HCT116 (cell line): ENCODE measurements around the gene ITPR2. TPM values are rescaled to one million over a fixed set of nuclear protein-coding genes. Genes with fewer than 3 reads are reported as not detected.

ENCODE experiments used
- ATAC-seq: fragments of 200-7000 bp; cut with Tn5 transposase; 2 replicates; pipeline ENCODE4 v1.9.1; 2020; ENCODE audit warnings: mild to moderate bottlenecking, moderate library complexity
- BruUV-seq: library from RNA; stranded (reverse); fragments of 400-500 nt; replicated peaks from 2 replicates; lab custom pipeline; 2021; lab: Mats Ljungman, UMichigan
- CTCF ChIA-PET: fragments of 300-600 bp; sonication (Branson Sonifier 250); formaldehyde crosslinking; loops from one replicate; lab custom pipeline; 2021; ENCODE audit warnings: antibody characterized with exemption; lab: Charles Lee
- POLR2A ChIA-PET: fragments of 300-600, 350-600 bp; sonication (Branson Sonifier 250); formaldehyde crosslinking; loops from one replicate; lab custom pipeline; 2021; ENCODE audit warnings: antibody characterized with exemption; lab: Charles Lee
- RAD21 ChIA-PET, 2 experiments: fragments of 300-600 bp; sonication (Branson Sonifier 250); formaldehyde crosslinking; loops; one replicate each; lab custom pipeline; 2023; ENCODE audit warnings: low total read pairs in 2 of 2; ENCODE audit not compliant: uncharacterized antibody in 2 of 2, unreplicated experiment in 2 of 2, low non-redundant PET in 1 of 2; lab: Charles Lee
- DNase-seq: peaks from one replicate; pipeline ENCODE4 v3.0.0-alpha.2; 2010; ENCODE audit warnings: low read depth, low spot score
- H2AFZ ChIP-seq: fragments of 200-600 bp; shearing (Covaris generic), sonication (generic); 2 replicates; pipeline ENCODE4 v1.6.1; 2017; ENCODE audit warnings: low read depth, mixed run types, mixed read lengths, antibody characterized with exemption, low read length; ENCODE audit not compliant: poor library complexity, severe bottlenecking
- H3K27ac ChIP-seq: 2 replicates; pipeline ENCODE4 v1.5.1; 2012; ENCODE audit warnings: low read depth, low read length
- H3K27me3 ChIP-seq: fragments of 200-600 bp; sonication (generic); 2 replicates; pipeline ENCODE4 v1.6.1; 2016; ENCODE audit warnings: mixed run types, low read length, mixed read lengths; ENCODE audit not compliant: insufficient read depth
- H3K36me3 ChIP-seq, 2 experiments: fragments of 200-500 bp in 1 of 2; fragments of 200-600 bp in 1 of 2; sonication (Bioruptor generic) in 1 of 2; sonication (generic) in 1 of 2; 2 replicates each; pipeline versions ENCODE4 v1.5.1 to v1.6.1; 2014 to 2016; ENCODE audit warnings: low read length in 2 of 2, inconsistent platforms in 1 of 2, mixed read lengths in 1 of 2, mixed run types in 1 of 2; ENCODE audit not compliant: insufficient read depth in 2 of 2, control insufficient read depth in 1 of 2
- H3K4me1 ChIP-seq, 2 experiments: fragments of 200-600 bp in 1 of 2; sonication (generic) in 1 of 2; 2 replicates each; pipeline versions ENCODE4 v1.5.1 to v1.6.1; 2012 to 2017; ENCODE audit warnings: low read length in 2 of 2, inconsistent platforms in 1 of 2, mild to moderate bottlenecking in 1 of 2, mixed read lengths in 1 of 2, mixed run types in 1 of 2, moderate library complexity in 1 of 2; ENCODE audit not compliant: insufficient read depth in 2 of 2, control insufficient read depth in 1 of 2
- H3K4me2 ChIP-seq: fragments of 200-600 bp; sonication (generic); 2 replicates; pipeline ENCODE4 v1.6.1; 2017; ENCODE audit warnings: mixed run types, low read length, mixed read lengths
- H3K4me3 ChIP-seq, 2 experiments: fragments of 200-600 bp in 1 of 2; sonication (generic) in 1 of 2; replicated peaks in 1 of 2; 2 replicates each; pipeline ENCODE4 v1.5.1; 2011 to 2016; ENCODE audit warnings: low read length in 2 of 2, control low read depth in 1 of 2, low read depth in 1 of 2, mild to moderate bottlenecking in 1 of 2, mixed read lengths in 1 of 2, mixed run types in 1 of 2
- H3K79me2 ChIP-seq: fragments of 200-600 bp; sonication (generic); 2 replicates; pipeline ENCODE4 v1.6.1; 2017; ENCODE audit warnings: mild to moderate bottlenecking, mixed run types, low read length, moderate library complexity, mixed read lengths; ENCODE audit not compliant: insufficient read depth
- H3K9ac ChIP-seq: fragments of 200-600 bp; sonication (generic); 2 replicates; pipeline ENCODE4 v1.6.1; 2016; ENCODE audit warnings: low read length, mixed read lengths
- H3K9me2 ChIP-seq: fragments of 200-600 bp; sonication (generic), shearing (Covaris generic); 2 replicates; pipeline ENCODE4 v1.6.1; 2017; ENCODE audit warnings: mixed run types, mild to moderate bottlenecking, moderate library complexity; ENCODE audit not compliant: insufficient read depth
- H3K9me3 ChIP-seq, 2 experiments: fragments of 200-500 bp in 1 of 2; fragments of 200-600 bp in 1 of 2; sonication (Bioruptor generic) in 1 of 2; sonication (generic) in 1 of 2; 2 replicates each; pipeline ENCODE4 v1.6.1; 2014 to 2017; ENCODE audit warnings: low read length in 2 of 2, mixed read lengths in 2 of 2, inconsistent platforms in 1 of 2, low read depth in 1 of 2, mild to moderate bottlenecking in 1 of 2, mixed run types in 1 of 2, moderate library complexity in 1 of 2; ENCODE audit not compliant: control insufficient read depth in 1 of 2, insufficient read depth in 1 of 2
- H4K20me1 ChIP-seq: fragments of 200-600 bp; sonication (generic), shearing (Covaris generic); 2 replicates; pipeline ENCODE4 v1.6.1; 2017; ENCODE audit warnings: mixed run types, mild to moderate bottlenecking, moderate library complexity; ENCODE audit not compliant: insufficient read depth
- CBX3 ChIP-seq: IDR thresholded peaks from 2 replicates; pipeline ENCODE4 v1.6.1; 2012; ENCODE audit warnings: low read depth
- CEBPB ChIP-seq: IDR thresholded peaks from 2 replicates; pipeline ENCODE4 v1.6.1; 2012; ENCODE audit warnings: low read depth
- EGR1 ChIP-seq: IDR thresholded peaks from 2 replicates; pipeline ENCODE4 v1.6.1; 2012; ENCODE audit warnings: low read depth
- EZH2 ChIP-seq: fragments of 200-600 bp; sonication (generic); IDR thresholded peaks from 2 replicates; pipeline ENCODE4 v1.6.1; 2017; ENCODE audit warnings: antibody characterized with exemption, mixed run types
- EZH2phosphoT487 ChIP-seq: fragments of 200-600 bp; IDR thresholded peaks from 2 replicates; pipeline ENCODE4 v1.6.1; 2018; ENCODE audit warnings: antibody characterized with exemption, borderline replicate concordance
- FOSL1 ChIP-seq: IDR thresholded peaks from 2 replicates; pipeline ENCODE4 v1.6.1; 2012; ENCODE audit warnings: low read depth
- JUND ChIP-seq: IDR thresholded peaks from 2 replicates; pipeline ENCODE4 v1.6.1; 2012
- POLR2AphosphoS5 ChIP-seq: IDR thresholded peaks from 2 replicates; pipeline ENCODE4 v1.6.1; 2011; ENCODE audit warnings: mild to moderate bottlenecking, low read depth, low read length, moderate library complexity
- RAD21 ChIP-seq: IDR thresholded peaks from 2 replicates; pipeline ENCODE4 v1.6.1; 2012; ENCODE audit warnings: low read depth, mild to moderate bottlenecking
- REST ChIP-seq: IDR thresholded peaks from 2 replicates; pipeline ENCODE4 v1.6.1; 2012; ENCODE audit warnings: low read depth
- SIN3A ChIP-seq: IDR thresholded peaks from 2 replicates; pipeline ENCODE4 v1.6.1; 2012; ENCODE audit warnings: low read depth
- SRF ChIP-seq: IDR thresholded peaks from 2 replicates; pipeline ENCODE4 v1.6.1; 2012; ENCODE audit warnings: low read depth
- YY1 ChIP-seq: IDR thresholded peaks from 2 replicates; pipeline ENCODE4 v1.6.1; 2011; ENCODE audit warnings: low read length, low read depth, moderate library complexity, mild to moderate bottlenecking; ENCODE audit not compliant: insufficient replicate concordance; ENCODE audit errors: extremely low read depth
- ZNF274 ChIP-seq: fragments of 200-500 bp; sonication (Bioruptor generic); IDR thresholded peaks from 2 replicates; pipeline ENCODE4 v1.6.1; 2014; ENCODE audit warnings: mild to moderate bottlenecking, low read depth, low read length, inconsistent platforms
- intact Hi-C: fragments of 100-400 bp; cut with micrococcal nuclease; formaldehyde crosslinking; loops from 2 replicates; pipeline ENCODE4 v1.10.0; 2022
- total RNA-seq: library from RNA; stranded (reverse); gene quantifications from one replicate; pipeline ENCODE4 v1.2.1, GENCODE V29; 2021; ENCODE audit not compliant: unreplicated experiment
- TF ChIP-seq, protein P1 (sequence below), 3 experiments: fragments of 200-600 bp in 1 of 3; sonication (generic) in 1 of 3; IDR thresholded peaks in 2 of 3; conservative IDR thresholded peaks in 1 of 3; 2 replicates each; pipeline ENCODE4 v1.5.1; 2012 to 2017; ENCODE audit warnings: low read depth in 2 of 3, low read length in 2 of 3, antibody characterized with exemption in 1 of 3, borderline replicate concordance in 1 of 3, control low read depth in 1 of 3, mild to moderate bottlenecking in 1 of 3, mixed read lengths in 1 of 3, mixed run types in 1 of 3, moderate library complexity in 1 of 3; ENCODE audit not compliant: insufficient read depth in 1 of 3

The ITPR2 gene
- total RNA-seq, 1 experiment from 2014 or later: 6.5 TPM

DNA sequence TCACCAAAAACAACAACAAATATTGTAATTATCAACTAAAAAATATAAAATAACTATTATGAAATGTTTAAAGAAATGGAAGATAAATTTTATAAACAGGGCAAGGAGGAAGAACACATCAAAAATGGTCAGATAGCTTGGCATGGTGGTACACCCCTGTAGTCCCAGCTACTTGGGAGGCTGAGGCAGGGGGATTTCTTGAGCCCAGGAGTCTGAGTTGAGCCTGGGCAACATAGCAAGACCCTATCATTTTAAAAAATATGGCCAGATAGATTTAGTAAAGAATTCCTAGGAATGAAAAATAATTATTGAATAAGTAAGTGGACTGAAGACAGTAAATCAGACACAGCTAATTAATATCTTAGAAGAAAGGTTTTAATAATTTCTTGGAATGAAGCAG, 32.6 kb downstream of the ITPR2 start:
- Histone ChIP-seq H3K27me3 (no peaks in the 10 kb centered on the region), H3K9me2 (no peaks in the 10 kb centered on the region), H3K9me3 (no peaks in the 10 kb centered on the region), H3K9ac (no peak overlapping the region), H3K4me2 (no peak overlapping the region), H3K27ac (no peak overlapping the region), H3K4me3 (no peak overlapping the region), H2AFZ (no peak overlapping the region), H4K20me1 (no peaks in the 10 kb centered on the region), H3K79me2 (no peaks in the 10 kb centered on the region), H3K36me3 (no peaks in the 10 kb centered on the region), H3K4me1 (peaks cover 8 to 11% of the 10 kb centered on the region in 2 experiments; a peak in 3 of 4 replicates)
- ATAC-seq (no peak), DNase-seq (no peak)
- CTCF ChIA-PET: no interaction called here
- intact Hi-C loops: no loop called here
- POLR2A ChIA-PET: no interaction called here
- TF ChIP-seq SIN3A (no peak), CEBPB (no peak), YY1 (no peak), EZH2 (no peak), FOSL1 (no peak), EZH2phosphoT487 (no peak), CBX3 (no peak), REST (no peak)
- no TSS peak for BruUV-seq
- RAD21 ChIA-PET: no interaction called here

GRCh38 chr12:26799741-26800140, 33.3 kb downstream of the ITPR2 start:
- ATAC-seq (no peak), DNase-seq (no peak)
- H3K9me3 ChIP-seq: no peaks in the 10 kb centered on the region
- intact Hi-C loops: no loop called here
- no peaks in the 10 kb centered on the region for H3K36me3 ChIP-seq
- H3K9ac ChIP-seq: no peak overlapping the region
- ChIA-PET POLR2A (no interaction called here), RAD21 (no interaction called here), CTCF (no interaction called here)
- no TSS peak for BruUV-seq
- no peak overlapping the region for H3K27ac ChIP-seq
- H3K9me2 ChIP-seq: no peaks in the 10 kb centered on the region
- H3K4me2 ChIP-seq: no peak overlapping the region
- H4K20me1 ChIP-seq: no peaks in the 10 kb centered on the region
- H3K4me3 ChIP-seq: no peak overlapping the region
- H3K4me1 ChIP-seq: peaks cover 8 to 11% of the 10 kb centered on the region in 2 experiments; a peak in 3 of 4 replicates
- no peaks in the 10 kb centered on the region for H3K79me2 ChIP-seq
- no peak overlapping the region for H2AFZ ChIP-seq
- H3K27me3 ChIP-seq: no peaks in the 10 kb centered on the region
- no peak for TF ChIP-seq ZNF274
- TF ChIP-seq, protein P1, sequence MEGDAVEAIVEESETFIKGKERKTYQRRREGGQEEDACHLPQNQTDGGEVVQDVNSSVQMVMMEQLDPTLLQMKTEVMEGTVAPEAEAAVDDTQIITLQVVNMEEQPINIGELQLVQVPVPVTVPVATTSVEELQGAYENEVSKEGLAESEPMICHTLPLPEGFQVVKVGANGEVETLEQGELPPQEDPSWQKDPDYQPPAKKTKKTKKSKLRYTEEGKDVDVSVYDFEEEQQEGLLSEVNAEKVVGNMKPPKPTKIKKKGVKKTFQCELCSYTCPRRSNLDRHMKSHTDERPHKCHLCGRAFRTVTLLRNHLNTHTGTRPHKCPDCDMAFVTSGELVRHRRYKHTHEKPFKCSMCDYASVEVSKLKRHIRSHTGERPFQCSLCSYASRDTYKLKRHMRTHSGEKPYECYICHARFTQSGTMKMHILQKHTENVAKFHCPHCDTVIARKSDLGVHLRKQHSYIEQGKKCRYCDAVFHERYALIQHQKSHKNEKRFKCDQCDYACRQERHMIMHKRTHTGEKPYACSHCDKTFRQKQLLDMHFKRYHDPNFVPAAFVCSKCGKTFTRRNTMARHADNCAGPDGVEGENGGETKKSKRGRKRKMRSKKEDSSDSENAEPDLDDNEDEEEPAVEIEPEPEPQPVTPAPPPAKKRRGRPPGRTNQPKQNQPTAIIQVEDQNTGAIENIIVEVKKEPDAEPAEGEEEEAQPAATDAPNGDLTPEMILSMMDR (IDR thresholded peaks at IDR 0.05 in 2 of 3, conservative IDR thresholded peaks at IDR 0.05 in 1 of 3; ENCODE audit: borderline replicate concordance in 1 of 3, insufficient read depth in 1 of 3, low read depth in 2 of 3, low read length in 2 of 3): no peak
- TF ChIP-seq EZH2: no peak
- no peak for TF ChIP-seq POLR2AphosphoS5
- no peak for TF ChIP-seq CEBPB
- no peak for TF ChIP-seq RAD21
- TF ChIP-seq SRF: no peak
- no peak for TF ChIP-seq JUND
- TF ChIP-seq CBX3: no peak
- no peak for TF ChIP-seq EGR1
